Measurements from ENCODE around the gene MMRN2.
"Not testable (repeated sequence)": the region's sequence is repeated elsewhere in the genome, so short reads cannot be mapped to it uniquely, and the experiment has no call there.

Gene MMRN2

DNA sequence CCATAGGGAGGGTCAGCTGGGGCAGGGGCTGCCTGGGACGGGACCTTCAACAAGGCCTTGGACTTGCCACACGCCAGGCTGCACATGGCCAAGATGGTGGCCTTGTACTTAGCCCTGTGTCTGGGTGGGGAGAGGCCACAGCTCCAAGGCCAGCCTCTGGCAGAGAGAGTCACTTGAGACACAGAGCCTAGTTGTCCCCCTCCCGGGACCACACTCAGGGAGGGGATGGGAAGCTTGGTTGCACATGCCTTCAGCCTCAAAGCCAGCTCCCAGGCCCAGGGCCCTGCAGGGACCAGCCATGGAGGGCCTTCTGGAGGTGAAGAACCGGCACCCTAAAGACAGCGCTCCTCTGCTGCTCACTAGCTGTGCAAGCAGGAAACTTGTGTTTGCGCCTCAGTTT is 16.7 kb downstream of the MMRN2 start:
- DNase-seq (ENCODE audit: low spot score), result no peak

DNA sequence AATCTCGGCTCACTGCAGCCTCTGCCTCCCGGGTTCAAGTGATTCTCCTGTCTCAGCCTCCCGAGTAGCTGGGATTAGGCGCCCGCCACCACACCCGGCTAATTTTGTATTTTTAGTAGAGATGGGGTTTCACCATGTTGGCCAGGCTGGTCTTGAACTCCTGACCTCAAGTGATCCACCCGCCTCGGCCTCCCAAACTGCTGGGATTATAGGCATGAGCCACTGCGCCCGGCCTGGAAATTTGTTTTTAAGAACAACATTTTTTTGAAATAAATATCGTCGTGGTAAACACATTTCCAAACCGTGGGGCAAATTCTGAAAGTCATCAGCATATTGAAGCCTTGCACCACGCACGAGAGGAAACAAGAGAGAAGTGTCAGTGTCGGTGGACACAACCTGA is 17.3 kb downstream of the MMRN2 start:
- DNase-seq (ENCODE audit: low spot score), result not testable (repeated sequence)

DNA sequence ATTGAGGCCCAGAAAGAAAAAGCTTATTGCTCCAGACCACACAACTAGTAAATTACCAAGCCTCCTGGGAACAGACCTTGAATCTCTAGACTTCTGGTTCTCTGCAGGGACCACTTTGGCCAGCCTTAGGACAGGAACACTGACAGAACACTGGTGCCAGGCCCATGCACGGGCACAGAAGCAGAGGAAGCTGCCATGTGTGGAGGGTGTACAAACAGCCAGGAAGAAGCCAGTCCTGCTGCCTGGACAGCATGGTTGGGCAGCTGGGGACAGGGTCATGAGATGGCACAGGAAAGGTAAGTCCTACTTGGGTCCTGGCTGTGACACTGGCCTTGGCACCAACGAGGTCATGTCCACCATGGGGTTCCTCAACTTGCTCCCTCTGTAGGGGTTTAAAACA is 19.2 kb downstream of the MMRN2 start:
- DNase-seq (ENCODE audit: low spot score), result no peak

DNA sequence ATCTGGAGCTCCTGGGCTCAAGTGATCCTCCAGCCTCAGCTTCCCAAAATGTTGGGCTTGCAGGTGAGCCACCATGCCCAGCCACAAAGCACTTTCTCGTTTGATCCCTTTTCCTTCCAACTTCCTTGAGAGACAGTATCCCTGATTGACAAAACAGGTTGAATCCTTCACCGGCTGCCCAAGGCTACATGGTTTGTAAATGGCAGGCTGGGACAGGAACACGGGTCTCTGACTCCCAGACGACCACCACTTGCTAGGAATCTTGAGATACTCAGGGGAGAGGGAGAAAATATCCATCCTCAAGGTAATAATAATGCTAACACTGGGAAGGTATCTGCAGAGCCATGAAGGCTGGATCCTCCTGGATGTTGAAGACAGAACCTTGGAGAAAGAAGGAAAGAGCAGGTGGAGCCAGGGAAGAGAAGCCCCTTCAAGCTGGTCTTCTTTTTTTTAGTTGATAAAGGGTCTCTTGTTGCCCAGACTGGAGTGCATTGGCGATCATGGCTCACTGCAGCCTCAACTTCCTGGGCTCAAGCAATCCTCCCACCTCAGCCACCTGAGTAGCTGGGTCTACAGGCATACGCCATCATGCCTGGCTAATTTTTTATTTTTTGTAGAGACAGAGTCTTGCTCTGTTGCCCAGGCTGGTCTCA is 19.8 kb downstream of the MMRN2 start:
- DNase-seq (ENCODE audit: low spot score), result no peak

DNA sequence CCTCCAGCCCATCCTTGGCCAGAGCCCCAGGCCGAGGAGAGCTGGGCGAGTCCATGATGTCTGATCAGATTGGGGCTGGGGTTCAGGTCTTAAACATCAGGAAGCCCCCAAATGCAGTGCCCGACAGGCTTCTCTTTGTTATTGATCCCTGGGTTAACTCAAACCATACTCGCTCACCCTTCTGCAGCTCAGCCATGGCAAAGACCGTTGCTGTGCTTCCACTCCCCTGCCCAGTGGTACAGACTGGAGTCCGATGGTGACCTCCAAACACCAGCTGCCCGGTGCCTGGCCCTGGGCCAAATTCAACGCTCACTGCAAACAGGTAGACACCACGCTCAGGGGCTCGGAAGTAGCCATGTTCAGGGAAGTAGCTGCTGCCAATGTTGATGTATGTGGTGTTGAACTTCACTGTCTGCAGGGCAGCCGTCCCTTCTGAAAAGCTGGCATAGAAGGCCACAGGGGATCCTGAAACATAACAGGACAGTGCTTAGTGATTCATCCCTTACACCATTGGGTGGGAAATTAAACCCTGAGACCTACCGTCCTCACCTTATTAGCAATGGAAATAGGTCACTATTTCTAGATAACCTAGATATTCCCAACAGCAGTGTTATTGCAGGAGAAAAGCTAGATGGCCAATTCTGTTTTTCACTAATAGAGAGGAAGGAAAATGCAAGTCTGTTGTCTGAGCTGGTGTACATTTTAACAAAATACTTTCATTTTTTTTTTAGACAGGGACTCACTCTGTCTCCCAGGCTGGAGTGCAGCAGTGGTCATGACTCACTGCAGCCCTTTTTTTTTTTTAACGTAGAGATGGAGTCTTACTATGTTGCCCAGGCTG is 20.5 kb downstream of the MMRN2 start:
- DNase-seq (ENCODE audit: low spot score), result no peak

DNA sequence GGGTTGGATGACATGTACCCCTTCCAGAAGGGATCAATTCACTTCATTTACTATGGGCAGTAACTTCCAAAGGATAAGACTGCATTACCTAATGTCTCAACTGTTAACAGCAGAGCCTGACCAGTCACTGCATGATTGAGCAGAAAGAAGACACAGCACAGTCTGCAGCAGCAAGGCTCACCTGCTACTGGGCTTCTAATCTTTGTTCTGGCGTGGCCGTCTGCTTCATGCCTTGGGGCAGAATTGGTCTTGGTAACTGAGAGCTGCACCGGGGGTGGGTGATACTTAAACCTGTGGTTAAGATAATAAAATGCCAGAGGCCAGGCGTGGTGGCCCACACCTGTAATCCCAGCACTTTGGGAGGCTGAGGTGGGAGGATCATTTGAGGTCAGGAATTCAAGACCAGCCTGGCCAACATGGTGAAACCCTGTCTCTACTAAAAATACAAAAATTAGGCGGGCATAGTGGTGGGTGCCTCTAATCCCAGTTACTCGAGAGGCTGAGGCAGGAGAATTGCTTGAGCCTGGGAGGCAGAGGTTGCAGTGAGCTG is 23.2 kb downstream of the MMRN2 start:
- DNase-seq (ENCODE audit: low spot score), result not testable (repeated sequence)

DNA sequence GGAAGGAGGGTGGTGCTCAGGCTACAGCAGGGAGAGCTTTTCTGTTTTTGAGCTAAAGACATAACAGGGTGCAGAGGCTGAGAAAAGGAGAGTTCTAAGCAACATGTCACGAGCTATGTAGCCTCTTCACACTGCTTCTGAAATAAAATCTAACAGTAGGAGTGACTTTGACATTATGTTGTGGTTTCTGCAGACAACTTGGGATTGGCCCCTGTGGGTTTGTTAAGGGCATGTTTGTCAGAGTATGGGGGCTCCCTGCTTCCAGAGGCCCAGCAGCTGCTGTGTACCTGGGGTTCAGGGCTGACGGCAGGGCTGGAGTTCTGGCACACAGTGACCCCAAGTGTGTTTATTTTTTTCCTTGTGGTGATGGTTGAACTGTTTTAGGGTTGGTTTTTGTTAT is 24.7 kb downstream of the MMRN2 start:
- no peak for DNase-seq (ENCODE audit: low spot score)

DNA sequence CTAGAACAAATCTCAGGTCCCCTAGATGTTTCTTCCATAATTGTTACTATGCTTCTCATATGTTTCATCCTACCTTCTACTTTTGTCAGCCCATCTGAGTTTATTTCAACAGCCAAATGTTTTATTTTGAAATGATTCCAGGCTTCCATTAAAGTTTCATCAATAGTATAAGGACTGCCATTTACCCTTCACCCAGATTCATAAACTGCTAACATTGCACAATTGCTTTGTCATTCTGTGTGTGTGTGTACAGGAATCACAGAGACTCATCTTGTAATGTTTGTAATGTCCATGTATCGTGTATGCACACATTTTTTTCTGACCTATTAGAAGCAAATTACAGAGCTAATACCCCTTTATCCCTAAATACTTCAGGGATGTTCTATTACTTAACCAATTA is 25.5 kb downstream of the MMRN2 start:
- no peak for DNase-seq (ENCODE audit: low spot score)

DNA sequence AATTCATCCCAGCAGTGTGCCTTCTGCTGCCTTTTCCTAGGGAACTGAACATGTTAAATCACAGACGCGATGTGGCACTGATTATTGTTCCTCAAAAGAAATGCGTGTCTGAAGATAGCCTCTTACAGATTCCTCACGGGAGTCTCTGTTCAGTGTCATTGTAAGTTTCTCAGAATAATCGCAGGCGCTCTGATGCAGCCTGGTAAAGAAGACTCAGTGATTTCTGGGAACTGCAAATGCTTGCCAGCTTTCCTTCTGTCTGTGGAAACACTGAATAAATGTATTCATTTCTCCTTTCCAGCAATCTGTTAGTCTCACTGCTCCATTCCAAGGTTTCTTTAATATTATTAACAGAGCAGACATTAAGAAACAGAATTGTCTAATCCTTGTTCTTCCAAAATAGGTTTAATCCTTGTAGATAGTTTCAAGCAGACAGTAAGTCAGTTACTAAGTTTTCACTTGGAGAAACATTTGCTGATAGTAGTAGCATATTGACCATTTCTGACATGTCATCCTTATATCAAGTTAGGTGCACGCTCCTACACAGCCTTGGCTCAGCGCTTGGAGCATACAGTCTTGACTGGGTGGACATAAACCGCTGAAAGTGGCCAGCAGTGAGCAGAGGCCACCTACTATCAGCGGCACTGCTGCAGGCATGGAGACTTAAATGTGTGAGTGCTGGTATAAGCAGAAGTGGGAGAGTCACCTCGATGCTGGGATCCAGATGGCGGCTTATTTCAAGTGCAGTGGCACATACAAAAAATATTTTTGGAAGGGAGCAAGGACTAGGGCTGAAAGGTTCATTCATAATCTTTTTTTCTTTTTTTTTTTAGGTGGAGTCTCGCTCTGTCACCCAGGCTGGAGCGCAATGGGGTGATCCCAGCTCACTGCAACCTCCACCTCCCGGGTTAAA is 27.7 kb downstream of the MMRN2 start:
- DNase-seq (ENCODE audit: low spot score), result no peak

DNA sequence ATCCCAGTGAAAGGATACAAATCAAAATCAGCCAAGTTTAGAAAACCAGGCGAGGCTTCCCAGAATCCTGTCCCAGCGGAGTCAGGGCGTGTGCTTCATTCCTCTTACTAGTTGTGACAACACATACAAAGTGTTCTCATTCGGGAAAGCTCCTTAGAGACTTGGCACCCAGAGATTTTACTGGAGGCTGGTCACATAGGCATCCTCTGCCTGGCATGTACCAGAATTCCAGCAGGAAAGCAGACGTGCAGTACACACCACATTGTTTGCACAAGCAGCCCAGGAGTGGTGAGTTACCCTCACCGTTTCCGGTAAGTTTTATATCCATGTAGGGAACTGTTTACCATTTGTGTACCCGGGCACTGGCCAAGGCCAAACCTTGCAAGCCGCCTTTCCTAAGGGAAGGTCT is 34.9 kb downstream of the MMRN2 start:
- no peak for DNase-seq (ENCODE audit: low spot score)

DNA sequence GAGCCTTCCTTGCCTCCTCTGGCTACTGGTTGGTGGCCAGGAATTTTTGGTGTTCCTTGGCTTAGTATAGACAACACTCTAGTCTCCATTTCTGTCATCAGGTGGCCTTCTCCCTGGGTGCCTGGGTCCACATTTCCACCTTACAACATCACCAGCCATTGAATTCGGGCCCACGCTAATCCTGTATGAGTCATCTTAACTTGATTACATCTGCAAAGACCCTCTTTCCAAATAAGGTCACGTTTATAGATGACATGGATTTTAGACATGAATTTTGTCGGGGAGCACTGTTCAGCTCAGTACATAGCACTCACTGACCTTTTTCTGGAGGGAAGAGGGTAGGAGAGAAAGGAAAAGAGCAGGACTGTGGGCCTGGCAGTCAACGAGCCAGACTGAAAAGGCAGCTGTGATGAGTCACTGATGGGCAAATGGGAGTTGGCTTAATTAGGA is 39.4 kb downstream of the MMRN2 start:
- no peak for DNase-seq (ENCODE audit: low spot score)

DNA sequence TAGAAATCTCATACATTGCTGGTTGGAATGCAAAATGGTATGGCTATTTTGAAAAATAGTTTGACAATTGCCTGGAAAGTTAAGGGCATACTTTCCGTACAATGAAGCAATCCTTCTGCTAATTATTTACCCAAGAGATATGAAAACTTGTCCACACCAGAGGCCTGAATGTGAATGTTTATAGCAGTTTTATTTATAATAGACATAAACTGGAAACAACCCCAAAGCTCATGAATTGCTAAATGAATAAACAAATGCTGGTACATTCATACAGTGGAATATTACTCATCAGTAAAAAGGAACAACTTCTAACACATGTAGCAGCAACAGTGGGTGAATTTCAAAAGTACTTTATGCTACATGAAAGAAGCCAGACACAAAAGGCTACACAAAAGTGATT is 42.7 kb downstream of the MMRN2 start:
- DNase-seq (ENCODE audit: low spot score), result no peak

DNA sequence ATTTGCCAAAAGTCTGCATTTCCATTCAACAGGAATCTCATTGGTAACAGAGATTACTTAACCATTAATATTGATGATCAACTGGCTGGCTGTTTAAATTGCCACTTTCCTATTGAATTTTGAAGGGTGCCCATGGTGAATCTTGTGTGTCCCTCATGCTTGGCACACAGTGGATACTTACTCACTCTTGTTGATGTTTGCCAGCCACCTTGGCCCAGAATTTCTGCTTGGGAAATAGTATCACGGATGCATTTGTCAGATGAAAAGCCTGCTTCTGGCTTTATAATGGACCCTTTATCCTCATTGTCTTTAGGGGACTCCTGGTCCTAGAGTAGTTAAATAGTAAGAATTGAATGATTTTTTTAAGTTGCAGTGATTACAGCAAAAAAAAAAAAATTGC is 52.0 kb downstream of the MMRN2 start:
- no peak for DNase-seq (ENCODE audit: low spot score)

DNA sequence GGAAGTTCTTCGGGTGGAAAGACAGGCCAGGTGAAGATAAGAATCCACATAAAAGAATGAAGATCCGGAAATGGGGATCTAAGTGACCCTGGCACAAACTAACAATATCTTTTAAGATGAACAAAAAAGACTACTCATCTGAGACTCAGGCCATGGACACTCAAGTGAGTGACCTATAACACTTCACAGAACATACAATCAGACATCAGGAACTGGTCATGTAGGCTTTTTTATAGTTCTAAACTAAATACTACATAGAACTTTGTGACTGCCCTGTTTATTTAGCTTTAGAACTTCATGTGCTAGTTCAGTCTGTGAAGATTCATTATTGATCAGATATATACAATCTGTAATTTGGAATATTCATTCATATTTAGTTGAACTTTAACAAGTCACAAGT is 52.8 kb downstream of the MMRN2 start:
- DNase-seq (ENCODE audit: low spot score), result no peak

DNA sequence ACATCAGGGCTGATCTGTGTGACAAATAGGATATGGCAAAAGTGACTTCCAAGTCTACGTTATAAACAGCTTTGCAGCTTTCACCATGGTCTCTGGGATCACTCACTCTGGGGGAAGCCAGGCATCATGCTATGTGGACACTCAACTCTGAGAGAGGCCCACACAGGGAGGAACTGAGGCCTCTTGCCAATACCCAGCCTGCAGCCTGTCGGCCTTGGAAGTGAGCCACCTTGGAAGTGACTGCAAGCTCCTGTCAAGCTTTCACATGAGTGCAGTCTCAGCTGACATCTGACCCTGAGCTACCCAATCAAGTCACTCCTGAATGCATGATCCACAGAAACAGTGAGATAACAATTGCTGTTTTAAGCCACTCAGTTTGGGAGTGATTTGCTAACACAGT is 56.5 kb downstream of the MMRN2 start:
- DNase-seq (ENCODE audit: low spot score), result no peak

DNA sequence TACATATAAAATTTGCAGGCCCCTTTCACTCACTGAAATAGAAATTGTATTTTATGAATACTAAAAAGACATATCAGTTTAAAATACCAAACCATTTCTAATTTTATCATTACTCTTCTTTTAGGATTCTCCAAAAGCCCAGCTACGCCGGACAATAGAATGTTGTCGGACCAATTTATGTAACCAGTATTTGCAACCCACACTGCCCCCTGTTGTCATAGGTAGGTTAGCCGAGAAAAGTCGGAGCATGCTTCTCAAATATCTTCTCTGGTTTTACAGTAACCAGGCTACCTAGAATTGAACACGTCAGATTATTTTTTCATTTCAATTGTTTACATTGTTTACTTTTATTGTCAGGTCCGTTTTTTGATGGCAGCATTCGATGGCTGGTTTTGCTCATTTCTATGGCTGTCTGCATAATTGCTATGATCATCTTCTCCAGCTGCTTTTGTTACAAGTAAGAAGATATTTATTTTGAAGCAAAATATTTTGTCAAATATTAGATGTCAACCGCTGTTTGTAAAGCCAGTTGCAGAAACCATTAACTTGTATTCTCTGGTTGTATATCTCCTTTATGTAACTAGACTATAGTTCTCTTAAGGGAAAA is 57.6 kb downstream of the MMRN2 start:
- peak; percentile 30 for DNase-seq (ENCODE audit: low spot score)

DNA sequence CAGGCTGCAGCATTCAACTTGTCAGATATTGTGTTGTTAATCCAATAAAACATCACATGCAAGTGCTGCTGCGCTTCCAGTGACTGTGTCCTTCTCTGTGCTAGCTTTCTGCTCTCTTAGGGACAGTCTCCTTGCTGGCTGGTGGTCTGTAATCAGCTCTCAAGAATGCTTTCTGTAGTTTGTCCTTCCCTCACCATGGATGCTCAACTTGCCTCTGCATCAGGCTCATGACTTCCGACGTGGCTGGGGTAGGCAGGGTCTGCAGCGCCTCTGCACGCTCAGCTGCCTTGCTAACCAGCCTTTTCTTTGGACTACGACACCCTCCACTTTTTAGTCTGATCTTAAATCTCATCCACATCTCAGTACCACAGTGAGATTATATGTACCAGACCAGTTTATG is 58.3 kb downstream of the MMRN2 start:
- no peak for DNase-seq (ENCODE audit: low spot score)

DNA sequence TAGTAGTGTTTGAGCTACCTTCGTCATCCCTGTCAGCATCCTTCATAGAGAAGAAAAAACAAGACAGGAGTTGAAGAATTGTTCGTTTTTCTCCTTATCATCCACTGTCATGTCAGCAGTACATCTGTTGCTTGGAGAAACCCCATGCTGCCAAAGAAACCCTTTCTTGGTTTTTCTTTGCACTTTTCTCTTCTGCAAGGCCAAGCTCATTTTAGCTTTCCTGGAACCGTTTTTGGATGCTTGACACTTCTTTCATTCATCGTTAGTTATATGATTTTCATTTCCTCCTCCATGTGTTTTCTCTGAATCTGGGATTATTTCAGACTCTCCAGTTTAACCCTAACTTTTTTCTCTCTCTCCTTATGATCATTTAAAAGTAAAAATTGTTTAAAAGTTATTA is 58.9 kb downstream of the MMRN2 start:
- no peak for DNase-seq (ENCODE audit: low spot score)

DNA sequence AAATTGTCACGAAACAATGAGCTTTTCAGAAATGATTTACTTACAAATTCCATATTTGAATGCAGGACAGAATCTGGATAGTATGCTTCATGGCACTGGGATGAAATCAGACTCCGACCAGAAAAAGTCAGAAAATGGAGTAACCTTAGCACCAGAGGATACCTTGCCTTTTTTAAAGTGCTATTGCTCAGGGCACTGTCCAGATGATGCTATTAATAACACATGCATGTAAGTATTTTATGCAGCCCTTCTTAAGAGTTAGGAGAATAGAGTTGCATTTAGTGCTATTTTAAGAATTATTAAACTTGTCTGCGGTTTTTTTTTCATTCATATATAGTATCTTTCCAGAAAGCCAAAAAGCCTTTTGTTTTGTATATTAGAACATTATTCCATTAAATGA is 67.4 kb downstream of the MMRN2 start:
- no peak for DNase-seq (ENCODE audit: low spot score)

DNA sequence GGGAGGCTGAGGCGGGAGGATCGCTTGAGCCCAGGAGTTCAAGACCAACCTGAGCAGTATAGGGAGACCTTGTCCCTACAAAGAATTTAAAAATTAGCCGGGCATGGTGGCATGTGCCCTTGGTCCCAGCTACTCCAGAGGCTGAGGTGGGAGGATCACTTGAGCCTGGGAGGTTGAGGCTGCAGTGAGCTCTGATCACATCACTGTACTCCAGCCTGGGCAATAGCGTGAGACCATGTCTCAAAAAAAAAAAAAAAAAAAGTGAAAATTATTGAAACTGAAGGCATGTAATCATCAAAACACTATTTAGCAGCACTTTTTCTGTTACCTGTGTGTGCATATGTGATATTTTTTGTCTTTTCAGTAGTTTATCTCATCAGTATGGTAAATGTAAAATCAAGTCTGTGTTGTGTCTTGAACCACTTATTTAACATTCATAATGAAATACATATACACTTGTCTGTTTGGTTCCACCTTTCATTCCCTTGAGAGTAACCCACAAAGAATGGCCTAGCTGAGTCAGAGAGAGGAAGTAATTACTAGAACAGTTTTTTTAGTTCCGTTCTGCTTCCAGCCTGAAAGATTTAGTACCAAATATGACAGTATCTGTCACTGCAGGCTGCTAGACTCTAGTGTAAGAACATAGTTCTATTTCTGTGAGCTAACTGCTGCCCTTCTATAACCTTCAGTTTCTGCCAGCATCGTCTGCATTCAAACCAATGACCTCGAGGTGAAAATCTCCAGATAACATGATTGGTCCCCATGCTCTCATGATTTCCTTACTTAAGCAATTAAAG is 68.6 kb downstream of the MMRN2 start:
- DNase-seq (ENCODE audit: low spot score), result no peak

Data from CD4-positive, alpha-beta T cell treated with Interleukin-6 at 100 ng/mL for 8 hours (primary cell).